Testis (tissue), 2 donors: ENCODE data around the gene FBLN1.

ENCODE experiments used
- POLR2A ChIP-seq: fragments of 450-650 bp; IDR thresholded peaks from one replicate; pipeline ENCODE4 v1.6.1; 2017; ENCODE audit warnings: antibody characterized with exemption, mild to moderate bottlenecking, moderate library complexity
- TF ChIP-seq, protein P1 (sequence below), 3 experiments: fragments of 450-650 bp in 2 of 3; fragments of 200-600 bp in 1 of 3; sonication (generic) in 1 of 3; IDR thresholded peaks; one replicate each; pipeline ENCODE4 v1.5.1; 2016 to 2019; ENCODE audit warnings: antibody characterized with exemption in 3 of 3, mild to moderate bottlenecking in 2 of 3, moderate library complexity in 1 of 3

DNA sequence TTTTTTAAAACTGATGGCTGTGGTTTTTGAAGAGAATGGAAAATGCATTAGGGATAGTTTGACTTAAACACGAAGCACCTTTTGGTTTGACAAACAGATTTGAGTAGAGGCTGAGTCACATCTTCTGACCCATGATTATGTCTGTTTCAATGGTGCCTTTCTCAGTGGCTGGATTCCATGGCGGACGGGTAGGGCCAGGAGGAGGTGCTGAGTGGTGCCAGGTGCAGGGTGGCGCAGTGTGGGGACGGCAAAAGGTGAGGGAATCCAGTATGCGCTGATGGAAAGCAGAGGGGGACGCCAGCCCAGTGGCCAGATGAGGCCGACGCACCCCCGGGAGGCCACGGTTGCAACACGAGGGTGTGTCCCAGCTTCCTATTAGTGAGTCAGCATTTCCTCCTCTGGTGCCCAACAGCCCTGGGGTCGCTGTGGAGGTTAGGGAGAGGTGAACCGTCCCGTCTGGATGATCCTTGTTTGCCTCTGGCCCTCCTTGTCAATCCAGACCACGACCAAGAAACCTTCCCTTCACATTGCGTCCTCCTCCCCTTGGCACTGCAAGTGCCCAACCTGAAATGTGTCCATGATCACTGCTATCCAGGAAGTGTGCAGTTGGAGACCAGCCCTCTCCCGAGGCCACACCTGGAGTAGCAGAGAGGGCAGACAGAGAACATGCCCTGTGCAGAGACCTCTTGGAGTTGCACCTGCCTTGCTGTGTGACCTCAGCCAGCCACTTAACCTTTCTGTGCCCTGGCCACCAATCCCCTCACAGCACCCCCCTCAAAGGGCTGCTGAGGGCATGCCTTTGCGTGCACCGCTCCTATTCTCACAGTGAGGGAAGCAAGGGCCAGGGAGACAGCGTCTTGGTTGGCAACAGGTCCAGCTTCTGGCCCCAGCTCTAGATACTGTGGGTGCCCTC is 136.4 kb downstream of the FBLN1 start:
- TF ChIP-seq, protein P1, sequence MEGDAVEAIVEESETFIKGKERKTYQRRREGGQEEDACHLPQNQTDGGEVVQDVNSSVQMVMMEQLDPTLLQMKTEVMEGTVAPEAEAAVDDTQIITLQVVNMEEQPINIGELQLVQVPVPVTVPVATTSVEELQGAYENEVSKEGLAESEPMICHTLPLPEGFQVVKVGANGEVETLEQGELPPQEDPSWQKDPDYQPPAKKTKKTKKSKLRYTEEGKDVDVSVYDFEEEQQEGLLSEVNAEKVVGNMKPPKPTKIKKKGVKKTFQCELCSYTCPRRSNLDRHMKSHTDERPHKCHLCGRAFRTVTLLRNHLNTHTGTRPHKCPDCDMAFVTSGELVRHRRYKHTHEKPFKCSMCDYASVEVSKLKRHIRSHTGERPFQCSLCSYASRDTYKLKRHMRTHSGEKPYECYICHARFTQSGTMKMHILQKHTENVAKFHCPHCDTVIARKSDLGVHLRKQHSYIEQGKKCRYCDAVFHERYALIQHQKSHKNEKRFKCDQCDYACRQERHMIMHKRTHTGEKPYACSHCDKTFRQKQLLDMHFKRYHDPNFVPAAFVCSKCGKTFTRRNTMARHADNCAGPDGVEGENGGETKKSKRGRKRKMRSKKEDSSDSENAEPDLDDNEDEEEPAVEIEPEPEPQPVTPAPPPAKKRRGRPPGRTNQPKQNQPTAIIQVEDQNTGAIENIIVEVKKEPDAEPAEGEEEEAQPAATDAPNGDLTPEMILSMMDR (IDR thresholded peaks at IDR 0.05), result no peak
- TF ChIP-seq POLR2A, result no peak
